Activated CD8-positive, alpha-beta memory T cell treated with anti-CD3 and anti-CD28 coated beads, Interleukin-2, amount 50 U/mL, for 4 hours (primary cell): Measurements from ENCODE around the gene ANKRD63.

Source experiments
- DNase-seq: peaks from one replicate; pipeline ENCODE4 v3.0.0-alpha.2; 2020

The ANKRD63 gene

DNA sequence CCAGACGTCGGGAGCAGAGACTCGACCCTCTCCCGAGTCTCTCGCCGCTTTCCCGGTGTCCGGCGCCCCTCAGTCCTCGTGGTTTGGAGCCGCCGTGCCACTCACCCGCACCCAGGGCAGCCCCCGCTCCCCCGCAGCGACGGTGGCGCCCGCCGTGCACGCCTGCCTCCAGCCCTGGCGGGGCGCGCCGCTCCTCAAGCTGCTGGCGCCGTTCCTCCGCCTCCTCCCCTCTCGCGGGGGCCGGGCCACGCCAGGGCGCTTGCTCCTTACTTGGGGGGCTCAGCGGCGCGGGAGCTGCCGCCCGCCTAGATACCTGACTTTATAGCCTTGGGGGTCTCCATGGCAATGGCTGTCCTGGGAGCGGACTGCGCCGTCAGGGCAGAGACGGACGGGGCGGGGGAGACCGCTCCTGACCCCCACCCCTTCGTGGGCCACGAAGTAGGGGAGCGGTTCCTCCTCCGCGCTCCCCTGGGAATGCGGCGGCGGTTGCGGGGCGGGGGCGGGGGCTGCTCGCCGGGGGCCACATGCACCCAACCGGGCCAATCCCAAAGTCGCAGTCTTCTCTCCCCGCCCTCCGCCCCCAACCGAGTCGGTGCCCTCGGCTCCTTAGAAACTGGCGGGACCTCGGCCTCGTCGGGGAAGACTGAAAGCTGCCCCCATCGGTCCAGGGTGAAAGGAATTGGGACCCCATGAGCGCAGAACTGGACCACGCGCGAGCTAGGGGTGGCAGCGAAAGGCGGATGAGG lies at the start of gene ANKRD63:
Gene ANKRD63, minus strand, starts transcription at position 196 of the 746 bp plus-strand sequence. CDS start 478 bp downstream, outside the sequence.
- peak; percentile 46 for DNase-seq

- no peak for DNase-seq
These were observed 49.4 kb upstream of the ANKRD63 start for GRCh38 chr15:40332113-40332781.

DNA sequence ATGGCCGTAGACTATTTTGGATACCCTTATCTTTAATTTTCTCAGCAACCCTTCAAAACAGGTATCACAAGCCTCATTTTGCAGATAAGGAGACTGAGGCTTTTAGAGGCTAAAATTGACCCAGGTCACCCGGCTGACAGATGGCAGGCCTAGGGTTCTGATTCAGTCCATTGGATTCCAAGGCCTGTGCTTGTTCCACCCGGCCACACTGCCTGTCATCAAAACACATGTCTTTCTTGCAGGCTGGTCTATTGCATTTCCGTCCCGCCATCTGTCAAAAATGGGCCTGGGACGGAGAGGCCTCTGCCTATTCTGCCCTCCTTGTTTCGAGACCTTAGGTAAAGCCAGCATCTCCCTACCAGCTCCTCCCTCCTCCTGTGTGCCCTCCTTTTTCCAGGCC lies 48.8 kb upstream of the ANKRD63 start:
- no peak for DNase-seq

GRCh38 chr15:40331026-40331425 lies 48.2 kb upstream of the ANKRD63 start:
- DNase-seq = no peak

DNA sequence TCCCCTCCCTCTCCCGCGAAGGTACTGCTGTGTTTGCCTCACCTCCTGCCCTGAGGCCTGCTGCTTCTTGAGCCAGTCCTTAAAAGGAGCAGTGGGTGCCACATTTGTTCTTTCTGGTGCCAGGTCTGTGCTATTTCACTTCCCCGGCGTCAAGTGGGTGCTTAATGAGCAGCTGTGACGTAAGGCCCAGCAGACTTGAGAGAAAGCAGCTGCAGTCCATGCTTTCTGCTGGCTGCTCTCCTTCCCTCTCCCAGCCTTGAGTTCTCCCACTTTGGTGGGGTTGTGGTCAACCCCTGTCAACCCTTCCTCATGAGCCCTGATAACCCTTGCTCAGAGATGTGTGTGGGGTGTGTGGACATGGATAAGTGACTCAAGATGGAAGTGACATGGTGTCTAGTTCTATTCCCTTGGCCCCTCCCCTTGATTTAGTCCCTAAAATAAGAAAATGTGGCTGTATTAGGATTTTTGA lies 47.5 kb upstream of the ANKRD63 start:
- no peak for DNase-seq

DNA sequence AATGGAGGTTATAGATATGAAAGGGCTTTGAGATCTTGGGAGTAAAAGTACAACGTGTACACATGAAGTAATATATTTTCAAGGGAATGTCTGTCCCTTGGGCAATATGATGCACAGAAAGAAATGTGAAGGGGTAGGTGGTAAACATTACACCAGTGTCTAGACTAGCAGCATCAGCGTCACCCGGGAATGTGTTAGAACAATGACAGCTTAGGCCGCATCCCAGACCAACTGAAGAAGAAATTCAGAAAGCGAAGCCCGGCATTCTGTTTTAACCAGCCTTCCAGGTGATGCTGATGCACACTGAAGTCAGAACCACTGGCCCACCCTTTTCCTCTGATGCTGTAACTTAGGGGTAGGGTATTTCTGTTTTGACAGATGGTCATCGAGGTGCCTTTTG lies 46.9 kb upstream of the ANKRD63 start:
- no peak for DNase-seq

GRCh38 chr15:40328751-40329150 lies 45.9 kb upstream of the ANKRD63 start:
- no peak for DNase-seq

DNA sequence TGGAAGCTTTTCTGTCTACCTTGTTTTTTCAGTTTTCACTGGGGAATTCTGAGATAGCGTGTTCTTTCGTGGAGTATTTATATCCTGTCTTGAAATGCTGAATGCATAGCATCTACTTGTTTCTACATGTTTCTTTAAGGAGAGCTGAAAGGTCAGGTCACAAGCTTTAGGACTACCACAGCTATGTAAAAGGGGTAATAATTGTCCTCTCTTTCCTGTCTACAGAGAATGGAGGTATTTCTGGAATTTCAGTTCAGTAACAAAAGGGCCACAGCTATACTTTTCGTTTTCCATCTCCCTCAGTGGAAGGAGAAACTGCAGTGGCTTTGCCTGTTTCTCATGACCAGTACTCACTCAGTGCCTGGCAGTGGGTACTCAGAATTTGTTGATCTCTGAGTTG lies 45.3 kb upstream of the ANKRD63 start:
- DNase-seq = no peak

GRCh38 chr15:40327457-40327856 lies 44.6 kb upstream of the ANKRD63 start:
- DNase-seq = no peak

GRCh38 chr15:40325700-40326099 lies 42.8 kb upstream of the ANKRD63 start:
- DNase-seq = no peak

DNA sequence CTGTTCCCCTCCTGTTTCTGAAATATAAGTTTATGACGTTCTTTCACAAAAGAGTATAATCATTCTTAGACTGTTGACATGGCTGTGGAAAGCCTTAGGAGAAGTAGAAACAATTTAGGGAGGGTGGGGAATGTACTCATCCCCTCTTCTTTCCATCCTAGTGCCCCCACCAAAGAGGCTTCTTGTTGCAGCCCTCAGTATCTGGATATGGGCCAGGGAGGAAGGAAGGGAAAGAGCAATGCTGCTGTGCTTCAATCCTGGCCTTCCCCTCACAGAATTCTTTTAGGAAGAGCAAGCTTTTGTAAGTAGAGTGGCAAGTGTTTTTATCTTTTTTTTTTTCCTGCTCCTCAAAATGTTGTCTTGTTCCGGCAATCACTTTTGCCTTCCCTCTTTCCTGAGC lies 42.3 kb upstream of the ANKRD63 start:
- DNase-seq = no peak

GRCh38 chr15:40323953-40324937 lies 41.4 kb upstream of the ANKRD63 start:
- DNase-seq = peak; percentile 36

DNA sequence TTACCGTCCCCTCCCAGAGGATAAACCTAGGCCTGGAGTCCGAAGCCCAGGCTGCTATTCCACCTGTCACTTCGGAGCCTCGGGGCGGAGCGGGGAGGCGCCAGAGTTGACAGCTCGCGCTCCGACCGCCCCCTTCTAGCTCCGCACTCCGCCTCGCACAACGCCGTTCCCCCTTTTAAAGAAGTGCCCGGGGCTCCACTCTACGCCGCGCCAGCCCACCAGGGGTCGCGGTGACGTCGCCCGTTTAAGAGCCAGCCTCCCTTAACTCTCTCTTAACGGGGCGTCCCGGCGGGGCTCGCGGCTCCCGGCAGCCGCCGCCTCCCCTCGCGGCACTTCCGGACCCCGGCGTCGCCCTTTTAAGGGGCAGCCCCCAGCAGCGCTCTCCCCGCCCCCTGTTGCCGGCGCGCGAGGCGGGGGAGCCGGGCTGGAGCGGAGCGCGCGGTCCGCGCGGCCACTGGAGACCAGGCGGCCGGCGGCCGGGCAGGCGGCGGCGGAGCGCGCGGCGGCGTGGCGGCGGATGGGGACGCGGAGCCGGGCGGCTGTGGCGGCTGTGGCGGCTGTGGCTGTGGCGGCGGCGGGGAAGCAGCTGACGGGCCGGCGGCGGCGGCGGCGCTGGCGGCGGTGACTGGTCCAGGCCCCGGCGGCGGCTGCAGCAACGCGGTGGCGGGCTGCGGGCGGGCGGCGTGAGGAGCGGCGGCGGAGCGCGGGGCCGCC lies 40.5 kb upstream of the ANKRD63 start, which contains the start of gene INAFM2:
Gene INAFM2, plus strand, starts transcription at position 454 of the 714 bp plus-strand sequence. CDS start 364 bp downstream, outside the sequence.
- peak; percentile 94 for DNase-seq

- DNase-seq = no peak
These were observed 39.8 kb upstream of the ANKRD63 start for GRCh38 chr15:40322531-40323238.

- DNase-seq = peak; percentile 58
These were observed 38.1 kb upstream of the ANKRD63 start for GRCh38 chr15:40320931-40321371.

- DNase-seq = no peak
These were observed 37.5 kb upstream of the ANKRD63 start for GRCh38 chr15:40320409-40320808.

- no peak for DNase-seq
These were observed 34.7 kb upstream of the ANKRD63 start for GRCh38 chr15:40317580-40317979.

DNA sequence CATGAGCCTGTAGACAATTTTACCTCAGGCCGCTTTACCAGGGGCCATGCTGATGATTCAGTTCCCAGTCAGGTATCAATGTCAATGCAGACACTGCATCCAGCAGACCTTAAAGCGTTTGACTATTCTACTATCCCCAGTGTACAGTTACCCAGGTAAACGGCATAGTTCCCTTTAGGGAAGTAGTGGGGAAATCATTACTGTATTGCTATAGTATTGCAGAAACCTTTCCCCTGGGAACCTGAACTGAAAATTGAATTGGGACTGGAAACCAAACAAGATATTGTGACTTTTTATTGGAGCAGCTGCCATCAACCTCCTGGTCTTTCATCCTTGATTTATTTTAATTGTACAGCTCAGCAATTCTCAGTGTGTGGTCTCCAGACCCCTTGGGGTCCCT lies 34.1 kb upstream of the ANKRD63 start:
- no peak for DNase-seq

DNA sequence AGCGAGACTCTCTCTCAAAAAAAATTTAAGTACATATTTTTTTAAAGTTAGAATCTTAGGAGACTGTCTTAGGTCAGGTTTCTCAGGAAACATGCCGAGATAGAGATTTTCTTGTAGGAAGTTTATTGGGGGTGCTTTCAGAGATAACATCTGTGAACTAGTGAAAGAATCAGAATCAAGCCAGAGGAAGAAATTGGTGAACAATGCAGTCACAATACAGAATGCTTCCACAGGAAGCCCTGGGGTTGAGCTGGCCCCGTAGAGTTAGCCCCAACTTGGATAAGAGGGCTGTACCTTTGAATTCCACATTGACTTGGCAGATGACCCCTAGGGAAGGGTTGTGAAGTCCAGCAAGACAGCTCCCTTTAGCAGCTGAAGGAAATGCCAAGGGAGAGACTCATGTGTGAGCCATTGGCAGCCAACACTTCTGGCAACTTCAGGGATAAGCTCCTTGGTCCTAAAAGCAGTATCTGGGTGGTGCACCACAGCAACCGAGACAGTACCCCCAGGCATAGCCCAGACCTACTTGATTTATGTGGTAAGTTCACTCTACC lies 31.9 kb upstream of the ANKRD63 start:
- no peak for DNase-seq

DNA sequence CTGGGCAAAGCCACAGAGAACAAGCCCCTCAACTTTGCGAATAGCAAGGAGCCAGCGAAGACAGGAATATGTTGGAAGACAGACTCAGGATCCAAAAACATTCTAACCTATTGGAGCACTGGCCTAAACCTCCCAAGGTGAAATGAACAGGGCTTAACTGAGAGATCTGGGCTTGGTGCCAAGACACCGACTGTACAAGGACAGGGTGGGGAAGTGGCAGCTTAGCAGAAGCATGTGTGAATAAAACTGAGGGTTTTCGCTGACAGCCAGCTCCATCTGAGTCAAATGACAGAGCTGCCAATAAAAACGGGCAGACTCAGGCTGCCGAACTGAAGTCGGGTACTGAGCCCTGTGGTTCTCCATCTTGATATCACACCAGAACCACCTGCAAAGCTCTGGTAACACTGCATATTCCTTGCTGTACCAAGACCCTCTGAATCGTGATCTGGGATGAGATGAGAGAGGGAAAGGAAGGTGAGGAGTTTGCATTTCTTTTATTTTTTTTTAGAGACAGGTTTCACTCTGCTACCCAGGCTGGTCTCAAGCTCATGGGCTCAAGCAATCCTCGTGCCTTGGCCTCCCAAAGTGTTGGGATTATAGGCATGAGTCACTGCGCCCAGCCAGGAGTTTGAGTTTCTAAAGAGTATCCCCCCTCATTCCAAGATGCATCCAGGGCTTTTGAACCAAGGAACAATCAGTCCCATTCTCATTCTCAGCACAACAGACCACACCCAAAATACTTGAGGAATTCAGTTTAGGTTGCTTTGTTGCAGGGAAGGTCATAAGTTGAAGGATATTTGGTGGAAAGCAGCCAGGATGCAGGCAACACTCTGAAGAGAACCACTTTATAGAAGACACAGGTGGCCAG lies 30.9 kb upstream of the ANKRD63 start:
- peak; percentile 45 for DNase-seq
